ENCODE results near the gene SNX19. TPM values are rescaled to one million over a fixed set of nuclear protein-coding genes. Genes with fewer than 3 reads are reported as not detected.
A peak's percentile ranks its signal among the peaks of the same experiment; 100 is the strongest.

The SNX19 gene
- total RNA-seq, 1 experiment from 2014 or later, result 79.3 TPM

GRCh38 chr11:130834886-130835285 lies 81.4 kb downstream of the SNX19 start:
- DNase-seq (ENCODE audit: low read depth, low spot score) (no peak), ATAC-seq (no peak)
- Histone ChIP-seq H3K4me1 (ENCODE audit: control insufficient read depth, insufficient read depth, low read length) (peaks cover 6% of the 10 kb centered on the region; the same call in 1 of the 2 replicates), H3K9me3 (ENCODE audit: control insufficient read depth, insufficient read depth, low read depth, low read length) (peaks cover 9% of the 10 kb centered on the region; the same call in 1 of the 2 replicates), H3K27ac (ENCODE audit: low read length) (peak overlapping the region; percentile 3; the same call in 1 of the 2 replicates), H3K36me3 (ENCODE audit: control insufficient read depth, insufficient read depth, low read length) (no peaks in the 10 kb centered on the region), H3K27me3 (ENCODE audit: control insufficient read depth, insufficient read depth, low read length) (no peaks in the 10 kb centered on the region), H3K4me3 (ENCODE audit: low read depth in 2 of 2, low read length in 2 of 2) (no peak overlapping the region)
- intact Hi-C loops (cut with micrococcal nuclease; ENCODE audit: unreplicated experiment) (no loop called here), in situ Hi-C loops (cut with HindIII; ENCODE audit: low pct_unique_long_range_greater_than_20kb, low sequenced_read_pairs) (no loop called here)
- TF ChIP-seq REST (IDR thresholded peaks at IDR 0.05; ENCODE audit: insufficient read depth in 1 of 2, low read depth in 2 of 2, low read length in 1 of 2) (no peak), SIN3A (IDR thresholded peaks at IDR 0.05; ENCODE audit: borderline replicate concordance, insufficient read depth, low read depth, low read length) (no peak), CTCF (IDR thresholded peaks at IDR 0.05) (no peak), TCF7L2 (IDR thresholded peaks at IDR 0.05; ENCODE audit: low read depth, low read length) (no peak), POLR2AphosphoS5 (IDR thresholded peaks at IDR 0.05; ENCODE audit: low read depth, low read length) (no peak)
- ChIA-PET CTCF (no interaction called here), POLR2A (no interaction called here)
- no TSS peak for BruUV-seq (replicated peaks)

GRCh38 chr11:130832566-130833425 lies 83.5 kb downstream of the SNX19 start:
- in situ Hi-C loops (cut with HindIII; ENCODE audit: low pct_unique_long_range_greater_than_20kb, low sequenced_read_pairs), result no loop called here
- CTCF ChIA-PET, result interaction anchor here (0.6 kb wide), 1 partner anchor 408 kb away, joined by 5 read pairs; no protein-coding TSS in a partner anchor

More at GRCh38 chr11:130832566-130833425, 83.5 kb downstream of the SNX19 start:
- Histone ChIP-seq H3K36me3 (ENCODE audit: control insufficient read depth, insufficient read depth, low read length) (no peaks in the 10 kb centered on the region), H3K27ac (ENCODE audit: low read length) (peak overlapping the region; percentile 25; the same call in 1 of the 2 replicates), H3K27me3 (ENCODE audit: control insufficient read depth, insufficient read depth, low read length) (no peaks in the 10 kb centered on the region), H3K9me3 (ENCODE audit: control insufficient read depth, insufficient read depth, low read depth, low read length) (peaks cover 9% of the 10 kb centered on the region; the same call in 1 of the 2 replicates), H3K4me3 (ENCODE audit: low read depth in 2 of 2, low read length in 2 of 2) (no peak overlapping the region), H3K4me1 (ENCODE audit: control insufficient read depth, insufficient read depth, low read length) (peaks cover 13% of the 10 kb centered on the region)
- intact Hi-C loops (cut with micrococcal nuclease; ENCODE audit: unreplicated experiment), result no loop called here
- POLR2A ChIA-PET, result interaction anchor here (0.6 kb wide), 1 partner anchor 47 kb away, joined by 3 read pairs; no protein-coding TSS in a partner anchor
- no peak for TF ChIP-seq REST (IDR thresholded peaks at IDR 0.05; ENCODE audit: insufficient read depth in 1 of 2, low read depth in 2 of 2, low read length in 1 of 2)
- no peak for TF ChIP-seq SIN3A (IDR thresholded peaks at IDR 0.05; ENCODE audit: borderline replicate concordance, insufficient read depth, low read depth, low read length)
- no peak for TF ChIP-seq TCF7L2 (IDR thresholded peaks at IDR 0.05; ENCODE audit: low read depth, low read length)
- TF ChIP-seq POLR2AphosphoS5 (IDR thresholded peaks at IDR 0.05; ENCODE audit: low read depth, low read length), result no peak
- TF ChIP-seq CTCF (IDR thresholded peaks at IDR 0.05), result no peak
- no TSS peak for BruUV-seq (replicated peaks)
- DNase-seq (ENCODE audit: low read depth, low spot score) (no peak), ATAC-seq (no peak)

All from Panc1 (cell line).